Activated T-helper 17 cell treated with anti-CD3 and anti-CD28 coated beads, Interleukin-2, amount 50 U/mL, for 72 hours (primary cell): ENCODE data around the gene CEP131. TPM values are rescaled to one million over a fixed set of nuclear protein-coding genes. Genes with fewer than 3 reads are reported as not detected.

ENCODE experiments used
- ATAC-seq: fragments of 150-1000 bp; cut with Tn5 transposase; replicated peaks from 2 replicates; pipeline ENCODE4 v1.10.0; 2021; ENCODE audit warnings: mild to moderate bottlenecking, moderate library complexity
- H3K27ac Mint-ChIP-seq: one replicate; pipeline ENCODE4 v1.8.0; 2022; ENCODE audit warnings: mixed read lengths
- H3K27me3 Mint-ChIP-seq: one replicate; pipeline ENCODE4 v1.8.0; 2022; ENCODE audit warnings: mixed read lengths
- H3K36me3 Mint-ChIP-seq: one replicate; pipeline ENCODE4 v1.8.0; 2022; ENCODE audit warnings: low read depth, mild to moderate bottlenecking, mixed read lengths
- H3K4me1 Mint-ChIP-seq: one replicate; pipeline ENCODE4 v1.8.0; 2022; ENCODE audit warnings: mixed read lengths
- H3K4me3 Mint-ChIP-seq: one replicate; pipeline ENCODE4 v1.8.0; 2022; ENCODE audit warnings: mild to moderate bottlenecking, mixed read lengths
- H3K9me3 Mint-ChIP-seq: one replicate; pipeline ENCODE4 v1.8.0; 2022; ENCODE audit warnings: mixed read lengths
- total RNA-seq, 2 donors: library from RNA; stranded (reverse); gene quantifications; one replicate each; pipeline ENCODE4 v1.2.3, GENCODE V29; 2022

CEP131 gene
- total RNA-seq, 2 donors from 2014 or later = 8.4 to 10.4 TPM

DNA sequence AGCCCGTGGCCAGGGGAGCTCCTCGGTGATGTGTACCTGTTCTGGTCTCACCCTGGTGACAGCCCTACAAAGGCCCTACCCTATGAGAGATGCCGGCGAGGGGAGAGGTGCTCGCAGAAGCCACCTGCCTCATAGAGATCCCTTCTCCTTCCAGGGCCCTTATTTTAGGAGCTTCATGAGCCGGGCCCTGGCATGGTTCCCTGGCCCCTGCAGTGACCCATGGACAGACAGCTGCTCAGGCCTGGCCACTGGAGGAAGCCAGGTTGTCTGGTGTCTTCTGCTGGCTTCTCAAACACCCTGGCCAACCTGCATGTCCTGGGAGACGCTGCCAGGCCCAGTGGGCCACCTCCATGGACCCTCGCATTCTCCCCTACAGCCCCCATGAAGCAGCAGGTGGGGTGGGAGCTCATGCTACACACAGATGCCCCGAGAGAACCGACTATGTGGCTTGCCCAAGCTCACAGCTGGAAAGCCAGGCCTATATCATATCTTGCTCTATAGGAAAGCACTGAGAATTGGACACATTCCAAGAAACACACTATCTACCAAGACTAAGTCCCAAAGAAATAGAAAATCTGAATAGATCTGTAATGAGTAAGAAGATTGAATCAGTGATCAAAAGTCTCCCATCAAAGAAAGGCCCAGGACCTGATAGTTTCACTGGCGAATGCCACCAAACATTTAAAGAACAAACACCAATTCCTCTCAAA, 49.6 kb downstream of the CEP131 start:
- no peak for ATAC-seq
- Mint-ChIP-seq H3K9me3 (no peaks in the 10 kb centered on the region), H3K27ac (no peak overlapping the region), H3K4me1 (no peaks in the 10 kb centered on the region), H3K27me3 (no peaks in the 10 kb centered on the region), H3K36me3 (no peaks in the 10 kb centered on the region), H3K4me3 (no peak overlapping the region)

- no peak for ATAC-seq
- Mint-ChIP-seq H3K9me3 (no peaks in the 10 kb centered on the region), H3K4me1 (no peaks in the 10 kb centered on the region), H3K4me3 (no peak overlapping the region), H3K27ac (no peak overlapping the region), H3K27me3 (peaks cover 4% of the 10 kb centered on the region), H3K36me3 (no peaks in the 10 kb centered on the region)
These were observed 50.8 kb downstream of the CEP131 start for GRCh38 chr17:81171941-81172340.

GRCh38 chr17:81170727-81171494, 51.9 kb downstream of the CEP131 start:
- ATAC-seq = no peak
- Mint-ChIP-seq H3K4me3 (no peak overlapping the region), H3K36me3 (no peaks in the 10 kb centered on the region), H3K9me3 (no peaks in the 10 kb centered on the region), H3K27ac (no peak overlapping the region), H3K27me3 (peaks cover 4% of the 10 kb centered on the region), H3K4me1 (no peaks in the 10 kb centered on the region)

DNA sequence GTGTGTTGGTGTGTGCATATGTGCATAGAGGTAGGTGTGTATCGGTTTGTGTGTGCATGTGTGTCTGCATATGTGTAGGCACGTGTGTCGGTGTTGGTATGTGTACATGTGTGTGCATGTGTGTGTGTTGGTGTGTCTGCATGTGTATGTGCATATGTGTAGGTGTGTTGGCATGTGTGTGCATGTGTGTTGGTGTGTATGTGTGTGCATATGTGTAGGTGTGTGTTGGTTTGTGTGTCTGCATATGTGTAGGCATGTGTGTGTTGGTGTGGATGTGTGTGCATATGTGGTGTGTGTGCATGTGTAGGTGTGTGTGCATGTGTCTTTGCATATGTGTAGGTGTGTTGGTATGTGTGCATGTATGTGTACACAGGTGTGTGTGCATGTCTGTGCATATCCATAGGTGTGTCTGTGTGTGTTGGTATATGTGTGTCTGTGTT, 52.9 kb downstream of the CEP131 start:
- no peak for ATAC-seq
- H3K27ac Mint-ChIP-seq = no peak overlapping the region

GRCh38 chr17:81167638-81168037, 55.1 kb downstream of the CEP131 start:
- Mint-ChIP-seq H3K27ac (no peak overlapping the region), H3K4me1 (no peaks in the 10 kb centered on the region), H3K9me3 (no peaks in the 10 kb centered on the region), H3K4me3 (no peak overlapping the region), H3K27me3 (peaks cover 8% of the 10 kb centered on the region), H3K36me3 (no peaks in the 10 kb centered on the region)
- ATAC-seq = no peak

More for the DNA sequence above, 52.9 kb downstream of the CEP131 start:
- peaks cover 4% of the 10 kb centered on the region for H3K27me3 Mint-ChIP-seq
- H3K4me3 Mint-ChIP-seq = no peak overlapping the region
- H3K36me3 Mint-ChIP-seq = no peaks in the 10 kb centered on the region
- H3K4me1 Mint-ChIP-seq = no peaks in the 10 kb centered on the region
- H3K9me3 Mint-ChIP-seq = no peaks in the 10 kb centered on the region

- Mint-ChIP-seq H3K27ac (no peak overlapping the region), H3K36me3 (no peaks in the 10 kb centered on the region), H3K4me1 (no peaks in the 10 kb centered on the region), H3K9me3 (no peaks in the 10 kb centered on the region), H3K4me3 (no peak overlapping the region), H3K27me3 (peaks cover 8% of the 10 kb centered on the region)
- ATAC-seq = no peak
These were observed 55.6 kb downstream of the CEP131 start for GRCh38 chr17:81167194-81167524.

DNA sequence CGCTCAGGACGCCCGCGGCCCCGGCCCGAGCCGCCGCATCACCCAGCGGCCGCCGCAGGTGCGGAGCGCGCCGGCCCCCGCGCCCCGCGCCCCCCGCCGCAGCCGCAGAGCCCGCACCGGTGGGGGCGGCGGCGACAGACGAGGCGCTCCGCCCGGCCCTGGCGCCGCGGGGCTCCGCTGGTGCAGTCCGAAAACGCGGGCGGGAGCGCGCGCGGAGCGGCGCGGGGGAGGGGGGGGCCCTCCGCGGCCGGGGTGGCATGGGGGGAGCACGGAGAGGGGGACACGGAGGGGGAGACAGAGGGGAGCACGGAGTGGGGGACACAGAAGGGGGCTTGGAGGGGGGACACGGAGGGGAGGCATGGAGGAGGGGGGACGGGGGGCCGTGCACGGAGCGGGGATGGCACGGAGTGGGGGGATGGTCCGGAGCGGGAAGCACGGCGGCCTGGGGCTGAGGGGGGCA, 56.7 kb downstream of the CEP131 start, which contains the start of gene AATK:
Gene AATK (minus strand): TSS at position 189 of the 460 bp plus-strand sequence. CDS start 229 bp downstream, outside the sequence.
- no peaks in the 10 kb centered on the region for H3K36me3 Mint-ChIP-seq
- no peak within 1 kb of the TSS for H3K27ac Mint-ChIP-seq
- no peaks in the 10 kb centered on the region for H3K9me3 Mint-ChIP-seq
- no peak within 1 kb of the TSS for H3K4me3 Mint-ChIP-seq
- no peaks in the 10 kb centered on the region for H3K4me1 Mint-ChIP-seq
- peaks cover 8% of the 10 kb centered on the region for H3K27me3 Mint-ChIP-seq
- no peak for ATAC-seq

GRCh38 chr17:81165246-81166032, 57.3 kb downstream of the CEP131 start, which contains the start of gene PVALEF:
PVALEF (plus strand) TSS chr17:81165507; CDS start chr17:81181227, 15,720 bp downstream.
- Mint-ChIP-seq H3K4me3 (no peak within 1 kb of the TSS), H3K27me3 (peaks cover 8% of the 10 kb centered on the region), H3K36me3 (no peaks in the 10 kb centered on the region), H3K27ac (no peak within 1 kb of the TSS), H3K9me3 (no peaks in the 10 kb centered on the region), H3K4me1 (no peaks in the 10 kb centered on the region)
- no peak for ATAC-seq

DNA sequence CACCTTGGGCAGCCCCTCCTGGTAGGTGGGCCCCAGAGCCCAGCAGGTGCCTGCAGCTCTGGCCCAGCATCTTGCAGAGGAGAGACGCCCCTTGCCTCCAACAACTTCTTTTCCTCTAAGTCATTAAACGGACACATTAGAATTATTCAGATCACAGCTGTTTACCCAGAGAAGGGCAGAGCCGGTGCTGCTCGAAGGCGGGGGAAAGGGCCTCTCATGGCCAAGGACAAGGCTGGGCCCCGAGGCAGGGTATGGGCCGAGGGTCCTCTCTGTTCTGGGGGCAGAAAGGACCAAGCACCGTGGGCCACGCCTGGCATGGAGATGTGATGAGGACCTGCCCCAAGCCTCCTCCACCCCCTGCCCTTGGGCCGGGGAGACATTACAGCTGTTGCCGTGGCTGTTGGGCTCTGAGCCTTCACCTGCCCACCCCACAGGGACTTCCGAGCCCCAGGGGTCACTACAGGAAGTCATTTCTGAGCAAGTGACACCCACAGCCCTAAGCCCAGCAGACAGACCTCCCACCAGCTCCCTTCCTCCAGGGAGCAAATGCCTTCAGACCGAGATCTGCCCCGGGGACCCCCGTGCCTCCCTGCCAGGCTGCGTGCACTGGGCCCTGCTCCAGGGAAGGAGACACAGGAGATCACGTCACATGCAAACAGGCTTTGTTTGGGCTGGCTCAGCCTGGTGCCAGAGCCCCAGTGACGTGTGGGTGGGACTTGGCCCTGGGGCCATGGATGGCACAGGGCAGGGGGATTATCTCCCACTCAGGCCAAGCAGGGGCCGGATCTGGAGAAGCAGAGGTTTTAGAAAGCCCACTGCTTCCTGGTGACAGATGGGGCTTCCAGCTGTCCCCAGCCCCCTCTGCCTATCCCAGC, 58.2 kb downstream of the CEP131 start:
- H3K27me3 Mint-ChIP-seq = peaks cover 8% of the 10 kb centered on the region
- no peak for ATAC-seq
- no peaks in the 10 kb centered on the region for H3K36me3 Mint-ChIP-seq
- H3K9me3 Mint-ChIP-seq = no peaks in the 10 kb centered on the region
- no peak overlapping the region for H3K27ac Mint-ChIP-seq
- no peak overlapping the region for H3K4me3 Mint-ChIP-seq
- no peaks in the 10 kb centered on the region for H3K4me1 Mint-ChIP-seq

- ATAC-seq = no peak
These were observed 58.9 kb downstream of the CEP131 start for GRCh38 chr17:81163703-81164370.

GRCh38 chr17:81163051-81163695, 59.6 kb downstream of the CEP131 start:
- Mint-ChIP-seq H3K4me1 (no peaks in the 10 kb centered on the region), H3K9me3 (no peaks in the 10 kb centered on the region), H3K4me3 (no peak overlapping the region)

More at GRCh38 chr17:81163703-81164370, 58.9 kb downstream of the CEP131 start:
- no peaks in the 10 kb centered on the region for H3K36me3 Mint-ChIP-seq
- no peak overlapping the region for H3K27ac Mint-ChIP-seq
- peaks cover 8% of the 10 kb centered on the region for H3K27me3 Mint-ChIP-seq
- no peak overlapping the region for H3K4me3 Mint-ChIP-seq
- no peaks in the 10 kb centered on the region for H3K4me1 Mint-ChIP-seq
- no peaks in the 10 kb centered on the region for H3K9me3 Mint-ChIP-seq

DNA sequence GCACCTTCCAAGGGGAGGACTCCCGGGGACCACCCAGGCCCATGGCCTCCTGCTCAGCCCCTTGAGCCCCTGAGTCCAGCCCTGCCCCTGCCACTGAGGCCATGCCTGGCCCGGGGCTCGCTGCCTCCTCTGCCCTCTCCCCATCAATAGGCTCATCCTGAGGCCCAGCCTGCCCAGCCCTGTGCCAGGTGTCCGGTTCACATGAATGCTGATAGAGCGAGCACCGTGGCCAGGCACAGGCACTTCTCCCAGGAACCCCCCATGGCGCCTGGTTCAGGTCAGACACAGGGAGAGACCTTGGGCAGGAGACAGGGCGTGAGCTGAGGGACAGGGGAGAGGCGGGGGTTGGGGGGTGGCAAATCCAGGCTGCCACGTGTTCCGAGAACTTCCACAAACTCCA, 60.3 kb downstream of the CEP131 start:
- H3K27ac Mint-ChIP-seq = no peak overlapping the region
- no peak overlapping the region for H3K4me3 Mint-ChIP-seq
- no peak for ATAC-seq
- H3K27me3 Mint-ChIP-seq = peaks cover 8% of the 10 kb centered on the region
- no peaks in the 10 kb centered on the region for H3K9me3 Mint-ChIP-seq
- H3K36me3 Mint-ChIP-seq = no peaks in the 10 kb centered on the region
- H3K4me1 Mint-ChIP-seq = no peaks in the 10 kb centered on the region

More at GRCh38 chr17:81163051-81163695, 59.6 kb downstream of the CEP131 start:
- Mint-ChIP-seq H3K27ac (no peak overlapping the region), H3K36me3 (no peaks in the 10 kb centered on the region), H3K27me3 (peaks cover 8% of the 10 kb centered on the region)
- ATAC-seq = no peak

DNA sequence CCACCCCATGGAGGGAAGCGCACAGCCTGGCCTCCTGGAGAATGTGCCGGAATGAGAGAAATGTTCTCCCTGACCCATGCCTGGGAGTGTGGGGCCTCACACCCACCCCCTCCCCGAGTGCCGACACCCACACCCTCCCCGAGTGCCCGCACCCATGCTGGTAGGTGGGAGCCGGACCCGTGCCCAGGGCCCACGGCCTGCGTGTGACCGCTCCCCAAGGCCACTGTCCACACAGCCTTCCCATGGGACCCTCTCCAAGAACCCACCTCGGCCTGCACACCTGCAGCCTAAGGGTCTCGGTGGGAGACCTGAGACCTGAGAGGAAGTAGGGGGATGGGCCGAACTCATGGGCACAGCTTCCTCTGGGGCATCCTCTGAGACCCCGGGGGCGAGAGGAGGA, 60.8 kb downstream of the CEP131 start:
- H3K4me3 Mint-ChIP-seq = no peak overlapping the region
- H3K27me3 Mint-ChIP-seq = peaks cover 4% of the 10 kb centered on the region
- H3K36me3 Mint-ChIP-seq = no peaks in the 10 kb centered on the region
- H3K27ac Mint-ChIP-seq = no peak overlapping the region
- no peaks in the 10 kb centered on the region for H3K9me3 Mint-ChIP-seq
- no peaks in the 10 kb centered on the region for H3K4me1 Mint-ChIP-seq
- no peak for ATAC-seq
